Mesodermal cell (in vitro differentiated cells): ENCODE data around the gene NMNAT3.

Experiments
- H3K27ac ChIP-seq: 2 replicates; pipeline ENCODE4 v1.7.0; 2013; ENCODE audit warnings: mild to moderate bottlenecking, low read depth, low read length, moderate library complexity; ENCODE audit not compliant: severe bottlenecking
- H3K36me3 ChIP-seq: 2 replicates; pipeline ENCODE4 v1.7.1; 2013; ENCODE audit warnings: mild to moderate bottlenecking, low read length, moderate library complexity; ENCODE audit not compliant: control insufficient read depth, insufficient read depth
- H3K4me1 ChIP-seq: one replicate; pipeline ENCODE4 v1.7.1; 2013; ENCODE audit warnings: mild to moderate bottlenecking, low read length; ENCODE audit not compliant: insufficient read depth, control insufficient read depth, poor library complexity, severe bottlenecking
- H3K4me3 ChIP-seq: 2 replicates; pipeline ENCODE4 v1.7.0; 2013; ENCODE audit warnings: low read length, control low read depth, mild to moderate bottlenecking; ENCODE audit not compliant: insufficient read depth, poor library complexity, severe bottlenecking; ENCODE audit errors: extremely low read depth
- H3K9me3 ChIP-seq: 2 replicates; pipeline ENCODE4 v1.7.1; 2013; ENCODE audit warnings: mild to moderate bottlenecking, low read length, moderate library complexity; ENCODE audit not compliant: control insufficient read depth
- WGBS, 2 experiments: methylation state at CpG; one replicate each; pipeline ENCODE4 v1.1.5; 2013; ENCODE audit warnings: missing lambda C conversion rate in 2 of 2; ENCODE audit not compliant: insufficient coverage in 2 of 2; 5-methylcytosine and 5-hydroxymethylcytosine counted together

The NMNAT3 gene

GRCh38 chr3:139695007-139695406, 17.2 kb upstream of the NMNAT3 start:
- H3K9me3 ChIP-seq = no peaks in the 10 kb centered on the region
- WGBS, 2 experiments = 82% methylated on average over 3 of the region's 3 CpGs; no CpG with 5 or more reads in 1 of the 2 experiments
- no peaks in the 10 kb centered on the region for H3K4me1 ChIP-seq
- H3K27ac ChIP-seq = no peak overlapping the region
- H3K4me3 ChIP-seq = no peak overlapping the region
- no peaks in the 10 kb centered on the region for H3K36me3 ChIP-seq

DNA sequence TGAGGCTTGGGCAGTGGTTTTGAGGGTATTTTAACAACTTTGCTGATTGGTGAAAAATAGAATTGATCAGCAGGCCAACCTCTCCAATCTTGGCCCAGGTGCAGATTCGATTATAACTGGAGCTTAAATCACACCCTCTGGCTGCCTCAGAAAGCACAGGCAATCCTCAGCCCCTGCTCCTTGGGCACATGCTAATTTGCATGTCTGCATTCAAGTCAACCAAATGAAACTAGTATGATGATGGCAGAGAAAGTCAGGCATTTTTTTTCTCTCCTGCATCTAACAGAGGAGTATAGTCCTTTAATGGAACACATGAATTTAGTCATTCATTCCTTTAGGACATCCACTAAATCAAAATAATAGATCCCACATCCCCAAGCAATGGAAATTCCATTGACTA, 16.8 kb upstream of the NMNAT3 start:
- H3K27ac ChIP-seq = no peak overlapping the region
- WGBS, 2 experiments = 67% methylated on average over 1 of the region's 1 CpG; no CpG with 5 or more reads in 1 of the 2 experiments
- H3K4me3 ChIP-seq = no peak overlapping the region
- H3K36me3 ChIP-seq = no peaks in the 10 kb centered on the region
- H3K4me1 ChIP-seq = no peaks in the 10 kb centered on the region
- no peaks in the 10 kb centered on the region for H3K9me3 ChIP-seq

- Histone ChIP-seq H3K36me3 (no peaks in the 10 kb centered on the region), H3K4me3 (no peak overlapping the region), H3K4me1 (no peaks in the 10 kb centered on the region)
Measured at GRCh38 chr3:139691619-139692018, 13.8 kb upstream of the NMNAT3 start.

GRCh38 chr3:139689708-139690228, 12.0 kb upstream of the NMNAT3 start:
- Histone ChIP-seq H3K9me3 (no peaks in the 10 kb centered on the region), H3K27ac (no peak overlapping the region), H3K4me1 (no peaks in the 10 kb centered on the region), H3K4me3 (no peak overlapping the region), H3K36me3 (no peaks in the 10 kb centered on the region)
- 86 to 92% methylated on average over 7 of the region's 7 CpGs for whole genome bisulfite sequencing, 2 experiments

More at GRCh38 chr3:139691619-139692018, 13.8 kb upstream of the NMNAT3 start:
- no peak overlapping the region for H3K27ac ChIP-seq
- no peaks in the 10 kb centered on the region for H3K9me3 ChIP-seq

DNA sequence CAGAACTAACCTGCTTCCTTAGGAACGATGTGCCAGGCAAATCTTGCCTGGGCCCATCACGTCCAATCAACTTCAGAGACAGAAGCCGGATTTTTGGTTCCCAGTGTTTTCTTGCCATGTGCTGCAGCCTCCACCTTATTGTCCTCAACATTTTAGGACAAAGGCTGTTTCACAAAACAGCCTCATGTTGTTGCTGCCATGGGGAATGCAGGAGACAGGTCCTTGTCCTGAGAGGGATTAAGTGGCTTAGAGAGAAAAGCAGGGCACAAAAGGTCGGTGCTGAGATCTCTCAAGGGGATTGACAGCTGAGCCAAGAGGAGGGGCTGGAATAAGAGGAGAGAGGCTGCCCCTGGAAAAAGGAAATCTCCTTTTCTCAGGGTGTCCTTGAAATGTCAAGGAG, 11.3 kb upstream of the NMNAT3 start:
- H3K4me1 ChIP-seq = no peaks in the 10 kb centered on the region
- WGBS, 2 experiments = 66 to 75% methylated on average over 4 of the region's 4 CpGs
- no peaks in the 10 kb centered on the region for H3K9me3 ChIP-seq
- no peak overlapping the region for H3K27ac ChIP-seq
- no peaks in the 10 kb centered on the region for H3K36me3 ChIP-seq
- no peak overlapping the region for H3K4me3 ChIP-seq

- H3K27ac ChIP-seq = no peak overlapping the region
- WGBS, 2 experiments = no CpG with 5 or more reads among the region's 1 CpG
Measured at GRCh38 chr3:139687431-139687830, 9.7 kb upstream of the NMNAT3 start.

DNA sequence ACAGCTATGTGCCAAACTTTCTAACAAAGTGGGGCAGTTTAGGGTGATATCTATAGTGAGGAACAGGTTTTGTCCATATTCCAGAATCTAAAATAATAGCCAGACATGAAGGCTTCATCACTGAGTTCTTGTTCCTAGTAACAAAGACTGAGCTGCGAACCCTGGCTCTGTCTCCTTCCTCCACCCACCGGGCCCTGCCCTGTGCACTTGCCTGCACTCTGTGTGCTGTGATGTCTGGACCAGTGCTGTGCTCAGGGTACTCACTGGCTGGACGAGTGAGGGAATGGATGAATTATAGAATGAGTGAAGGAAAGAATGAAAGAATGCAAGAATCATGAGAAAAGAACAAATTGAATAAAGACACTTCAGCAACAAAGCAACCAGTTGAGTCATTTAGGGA, 8.9 kb upstream of the NMNAT3 start:
- Histone ChIP-seq H3K9me3 (no peaks in the 10 kb centered on the region), H3K4me1 (no peaks in the 10 kb centered on the region), H3K4me3 (no peak overlapping the region), H3K36me3 (no peaks in the 10 kb centered on the region), H3K27ac (no peak overlapping the region)
- 100% methylated on average over 2 of the region's 3 CpGs; no CpG with 5 or more reads in 1 of the 2 experiments for WGBS, 2 experiments

More at GRCh38 chr3:139687431-139687830, 9.7 kb upstream of the NMNAT3 start:
- H3K9me3 ChIP-seq = no peaks in the 10 kb centered on the region
- no peak overlapping the region for H3K4me3 ChIP-seq
- no peaks in the 10 kb centered on the region for H3K4me1 ChIP-seq
- no peaks in the 10 kb centered on the region for H3K36me3 ChIP-seq

DNA sequence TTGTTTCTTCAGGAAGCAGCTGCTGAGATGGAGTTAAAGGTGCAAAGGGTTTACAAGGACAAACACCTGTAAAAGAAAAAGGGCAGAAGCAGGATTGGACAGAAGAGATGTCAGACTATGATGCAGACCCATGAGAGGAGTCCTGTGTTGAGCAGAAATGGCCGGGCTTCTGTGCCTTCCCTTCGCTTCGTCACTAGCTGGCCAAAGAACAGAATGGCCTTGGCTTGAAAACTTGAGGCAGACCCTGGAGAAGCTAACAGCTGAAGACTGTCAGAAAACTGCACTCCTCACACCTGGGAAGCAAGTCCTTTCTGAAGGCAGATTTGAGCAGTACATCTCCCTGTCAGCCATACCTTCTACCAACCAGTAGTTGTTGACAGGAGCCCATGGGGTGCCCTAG, 8.4 kb upstream of the NMNAT3 start:
- H3K4me1 ChIP-seq = no peaks in the 10 kb centered on the region
- no peak overlapping the region for H3K27ac ChIP-seq
- H3K4me3 ChIP-seq = no peak overlapping the region
- no peaks in the 10 kb centered on the region for H3K36me3 ChIP-seq
- 97 to 100% methylated on average over 3 of the region's 3 CpGs for WGBS, 2 experiments
- H3K9me3 ChIP-seq = no peaks in the 10 kb centered on the region

GRCh38 chr3:139679220-139679775, 1.5 kb upstream of the NMNAT3 start:
- Histone ChIP-seq H3K4me3 (no peak overlapping the region), H3K4me1 (no peaks in the 10 kb centered on the region), H3K36me3 (no peaks in the 10 kb centered on the region), H3K9me3 (no peaks in the 10 kb centered on the region), H3K27ac (no peak overlapping the region)
- WGBS, 2 experiments = 86 to 90% methylated on average over 3 of the region's 5 CpGs

DNA sequence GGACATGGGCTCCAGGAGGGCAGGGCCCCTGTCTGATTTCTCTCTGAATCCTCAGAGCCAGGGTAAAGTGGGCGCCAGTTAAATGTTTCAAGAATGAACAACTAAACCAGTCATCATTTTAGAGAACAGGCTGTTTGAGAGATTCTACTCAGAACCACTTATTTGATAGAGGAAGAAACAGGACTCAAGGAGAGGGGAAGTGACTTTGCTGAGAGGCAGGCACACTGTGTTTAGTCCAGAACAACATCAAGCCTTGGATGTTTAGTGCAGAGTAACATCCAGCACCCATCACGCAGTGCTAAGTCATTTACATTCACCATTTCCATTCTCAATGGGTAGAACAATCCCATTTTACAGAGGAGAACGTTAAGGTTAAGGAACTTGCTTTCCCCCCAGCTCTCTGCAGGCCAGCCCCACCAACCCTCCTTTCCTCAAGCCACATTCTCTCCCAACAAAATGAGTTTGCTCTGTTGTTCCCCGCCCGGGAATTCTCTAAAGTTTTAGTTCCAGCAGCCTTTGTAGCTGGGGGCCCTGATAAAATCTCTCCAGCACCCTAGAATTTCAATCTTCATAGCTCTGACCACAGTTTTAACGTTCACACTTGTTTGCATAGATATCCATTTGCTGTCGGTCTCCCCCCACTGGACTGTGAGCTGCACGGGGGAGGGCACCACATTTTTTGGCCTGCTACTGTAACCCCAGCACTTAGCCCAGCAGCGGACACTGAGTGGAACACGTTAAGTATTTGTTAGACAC, 962 bp downstream of the NMNAT3 start:
- no peaks in the 10 kb centered on the region for H3K9me3 ChIP-seq
- H3K4me1 ChIP-seq = no peaks in the 10 kb centered on the region
- WGBS, 2 experiments = 54 to 70% methylated on average over 8 of the region's 10 CpGs
- H3K27ac ChIP-seq = no peak overlapping the region
- no peaks in the 10 kb centered on the region for H3K36me3 ChIP-seq
- H3K4me3 ChIP-seq = peak overlapping the region; percentile 41

DNA sequence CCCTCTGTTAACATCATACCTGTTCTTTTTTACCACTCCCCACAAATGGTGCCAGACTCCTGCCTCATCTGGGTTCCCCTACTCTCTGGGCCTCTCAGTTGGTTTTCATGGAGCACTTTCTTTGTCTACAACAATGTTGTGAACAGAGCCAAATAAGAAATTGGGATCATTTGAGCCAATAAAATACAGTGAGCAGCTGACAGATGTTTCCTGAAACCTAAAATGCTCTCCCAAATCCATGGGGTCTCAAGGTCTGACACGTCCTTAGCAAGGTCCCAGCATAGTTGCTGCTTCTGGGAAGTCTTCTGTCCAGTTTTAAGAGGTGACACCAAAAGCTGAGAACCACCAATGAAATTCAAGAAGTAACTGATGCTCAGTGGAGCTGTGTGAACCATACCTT, 1.7 kb downstream of the NMNAT3 start:
- Histone ChIP-seq H3K27ac (no peak overlapping the region), H3K36me3 (no peaks in the 10 kb centered on the region), H3K4me1 (no peaks in the 10 kb centered on the region), H3K4me3 (no peak overlapping the region), H3K9me3 (no peaks in the 10 kb centered on the region)
- WGBS, 2 experiments = 40 to 75% methylated on average over 1 of the region's 1 CpG
